Body of pancreas (tissue), 4 donors: ENCODE measurements around the gene DAB2IP. TPM values are rescaled to one million over a fixed set of nuclear protein-coding genes. Genes with fewer than 3 reads are reported as not detected.

ENCODE experiments used
- ATAC-seq: fragments of 150-250 bp; one replicate; pipeline ENCODE4 v1.9.1; 2016
- DNase-seq, 4 donors: peaks; one replicate each; pipeline ENCODE4 v3.0.0-alpha.2; 2019
- H3K27ac ChIP-seq, 4 donors: fragments of 200-600 bp; sonication (generic); 1 replicate in 3 of 4; 2 replicates in 1 of 4; pipeline versions ENCODE4 v1.5.1 to v1.6.1; 2016 to 2019; ENCODE audit warnings: mild to moderate bottlenecking in 1 of 4, mixed read lengths in 1 of 4, moderate library complexity in 1 of 4
- H3K27me3 ChIP-seq, 2 donors: fragments of 200-600 bp; sonication (generic); one replicate each; pipeline ENCODE4 v1.6.0; 2016; ENCODE audit warnings: mild to moderate bottlenecking in 1 of 2
- H3K36me3 ChIP-seq, 2 donors: fragments of 200-600 bp; sonication (generic); replicated peaks in 1 of 2; 2 replicates each; pipeline ENCODE4 v1.5.1; 2016; ENCODE audit warnings: low read depth in 2 of 2; ENCODE audit not compliant: insufficient read depth in 1 of 2
- H3K4me1 ChIP-seq: fragments of 200-600 bp; sonication (generic); one replicate; pipeline ENCODE4 v1.6.0; 2016
- H3K4me3 ChIP-seq, 2 donors: fragments of 200-600 bp; sonication (generic); 1 replicate in 1 of 2; 2 replicates in 1 of 2; pipeline ENCODE4 v1.5.1; 2016 to 2019
- H3K9me3 ChIP-seq, 3 donors: fragments of 200-600 bp; sonication (generic); 1 replicate in 2 of 3; 2 replicates in 1 of 3; pipeline ENCODE4 v1.5.1; 2016
- CTCF ChIP-seq, 7 experiments: fragments of 450-650 bp in 4 of 7; fragments of 200-600 bp in 3 of 7; sonication (generic) in 3 of 7; IDR thresholded peaks; one replicate each; pipeline ENCODE4 v1.5.1; 2016 to 2019; ENCODE audit warnings: antibody characterized with exemption in 7 of 7
- POLR2A ChIP-seq, 3 donors: fragments of 450-650 bp; IDR thresholded peaks; one replicate each; pipeline ENCODE4 v1.6.1; 2016; ENCODE audit warnings: antibody characterized with exemption in 3 of 3, mild to moderate bottlenecking in 2 of 3
- WGBS, 2 donors: methylation state at CpG; one replicate each; pipeline ENCODE4 v1.1.5; 2017; 5-methylcytosine and 5-hydroxymethylcytosine counted together
- intact Hi-C: fragments of 100-400 bp; cut with DNase I; formaldehyde crosslinking; loops from one replicate; pipeline ENCODE4 v1.15.1; 2023
- total RNA-seq, 2 donors: library from RNA; depleted of rRNA; stranded (reverse); fragments of >200 nt; gene quantifications; one replicate each; pipeline ENCODE4 v1.1.0, GENCODE V29; 2016

The DAB2IP gene
- total RNA-seq, 2 donors from 2014 or later: 25.2 to 34.9 TPM

GRCh38 chr9:121654499-121655140, 3.2 kb downstream of the DAB2IP start:
- Histone ChIP-seq H3K9me3 (no peaks in the 10 kb centered on the region), H3K27ac (peak overlapping the region in 3 of 4 donors; percentile 41 to 56 (median 53))

GRCh38 chr9:121655231-121655755, 3.9 kb downstream of the DAB2IP start:
- intact Hi-C loops: loop anchor here (5.0 kb wide), 1 partner anchor 52 kb away; no protein-coding TSS in a partner anchor
- Histone ChIP-seq H3K27me3 (no peaks in the 10 kb centered on the region), H3K4me3 (no peak overlapping the region), H3K27ac (peak overlapping the region in 1 of 4 donors; percentile 56), H3K9me3 (no peaks in the 10 kb centered on the region), H3K4me1 (peaks cover 74% of the 10 kb centered on the region), H3K36me3 (no peaks in the 10 kb centered on the region)
- WGBS, 2 donors: 74 to 81% methylated on average over 3 of the region's 3 CpGs
- TF ChIP-seq CTCF (IDR thresholded peaks at IDR 0.05) (no peak), POLR2A (IDR thresholded peaks at IDR 0.05) (no peak)
- no peak for ATAC-seq
- DNase-seq: no peak

More at GRCh38 chr9:121654499-121655140, 3.2 kb downstream of the DAB2IP start:
- 56 to 65% methylated on average over 2 to 3 of the region's 3 CpGs for WGBS, 2 donors
- H3K36me3 ChIP-seq: no peaks in the 10 kb centered on the region
- intact Hi-C loops: loop anchor here (5.0 kb wide), 1 partner anchor 53 kb away; no protein-coding TSS in a partner anchor
- H3K4me3 ChIP-seq: no peak overlapping the region
- TF ChIP-seq CTCF (IDR thresholded peaks at IDR 0.05) (no peak), POLR2A (IDR thresholded peaks at IDR 0.05) (no peak)
- no peaks in the 10 kb centered on the region for H3K27me3 ChIP-seq
- DNase-seq: peak in 1 of 4 donors; percentile 40
- peaks cover 81% of the 10 kb centered on the region for H3K4me1 ChIP-seq
- ATAC-seq: no peak

- peak overlapping the region in 3 of 4 donors; percentile 37 to 67 (median 63) for H3K27ac ChIP-seq
Measured at GRCh38 chr9:121656941-121657470, 5.6 kb downstream of the DAB2IP start.

GRCh38 chr9:121658166-121658565, 6.7 kb downstream of the DAB2IP start:
- Histone ChIP-seq H3K27ac (peak overlapping the region in 3 of 4 donors; percentile 37 to 67 (median 63)), H3K27me3 (no peaks in the 10 kb centered on the region), H3K4me1 (peaks cover 48% of the 10 kb centered on the region), H3K4me3 (no peak overlapping the region), H3K9me3 (no peaks in the 10 kb centered on the region), H3K36me3 (no peaks in the 10 kb centered on the region)
- peak; percentile 60 for ATAC-seq
- intact Hi-C loops: loop anchor here (5.0 kb wide), 1 partner anchor 49 kb away; no protein-coding TSS in a partner anchor
- TF ChIP-seq POLR2A (IDR thresholded peaks at IDR 0.05): no peak
- TF ChIP-seq CTCF (IDR thresholded peaks at IDR 0.05): peak in 4 of 7 experiments; percentile 20 to 32 (median 29)
- DNase-seq: no peak
- WGBS, 2 donors: 22 to 32% methylated on average over 12 of the region's 12 CpGs

More at GRCh38 chr9:121656941-121657470, 5.6 kb downstream of the DAB2IP start:
- peaks cover 60% of the 10 kb centered on the region for H3K4me1 ChIP-seq
- no peak for DNase-seq
- H3K36me3 ChIP-seq: no peaks in the 10 kb centered on the region
- no peaks in the 10 kb centered on the region for H3K9me3 ChIP-seq
- 61 to 73% methylated on average over 2 to 5 of the region's 5 CpGs for WGBS, 2 donors
- no peaks in the 10 kb centered on the region for H3K27me3 ChIP-seq
- ATAC-seq: no peak
- no peak overlapping the region for H3K4me3 ChIP-seq
- intact Hi-C loops: loop anchor here (5.0 kb wide), 1 partner anchor 50 kb away; no protein-coding TSS in a partner anchor
- TF ChIP-seq POLR2A (IDR thresholded peaks at IDR 0.05) (no peak), CTCF (IDR thresholded peaks at IDR 0.05) (no peak)
